Keratinocyte (primary cell): ENCODE data around the gene UNC13A. TPM values are rescaled to one million over a fixed set of nuclear protein-coding genes. Genes with fewer than 3 reads are reported as not detected.

Source experiments
- DNase-seq: peaks from one replicate; pipeline ENCODE4 v3.0.0-alpha.2; 2011; ENCODE audit warnings: low read depth, missing footprints, low spot score
- FAIRE-seq: peaks from 2 replicates; lab custom pipeline; 2011; peaks lifted over from hg19 to GRCh38; lab: Jason Lieb, UNC
- H2AFZ ChIP-seq: 2 replicates; pipeline ENCODE4 v1.6.0; 2012; ENCODE audit warnings: low read length, control low read depth, inconsistent platforms; ENCODE audit not compliant: control insufficient read depth
- H3K27ac ChIP-seq: 2 replicates; pipeline ENCODE4 v1.5.1; 2011; ENCODE audit warnings: low read length; ENCODE audit not compliant: control insufficient read depth, insufficient read depth
- H3K27me3 ChIP-seq: 3 replicates; pipeline ENCODE4 v1.6.0; 2011; ENCODE audit warnings: low read length; ENCODE audit not compliant: control insufficient read depth, insufficient read depth; ENCODE audit errors: extremely low read depth
- H3K36me3 ChIP-seq, 2 experiments: 2 replicates in 1 of 2; 3 replicates in 1 of 2; pipeline ENCODE4 v1.5.1; 2011; ENCODE audit warnings: low read length in 2 of 2, mild to moderate bottlenecking in 1 of 2; ENCODE audit not compliant: control insufficient read depth in 2 of 2, insufficient read depth in 2 of 2; ENCODE audit errors: extremely low read depth in 1 of 2
- H3K4me1 ChIP-seq: 3 replicates; pipeline ENCODE4 v1.5.1; 2011; ENCODE audit warnings: low read length; ENCODE audit not compliant: control insufficient read depth, insufficient read depth; ENCODE audit errors: extremely low read depth
- H3K4me2 ChIP-seq: 3 replicates; pipeline ENCODE4 v1.6.0; 2011; ENCODE audit warnings: low read depth, low read length; ENCODE audit not compliant: control insufficient read depth, insufficient read depth; ENCODE audit errors: extremely low read depth
- H3K4me3 ChIP-seq, 3 experiments: fragments of 200-600 bp in 1 of 3; sonication (generic) in 1 of 3; 2 replicates in 2 of 3; 3 replicates in 1 of 3; pipeline ENCODE4 v1.5.1; 2011 to 2016; ENCODE audit warnings: low read length in 3 of 3, mild to moderate bottlenecking in 3 of 3, control low read depth in 2 of 3, inconsistent platforms in 1 of 3, low read depth in 1 of 3, mixed read lengths in 1 of 3, mixed run types in 1 of 3, moderate library complexity in 1 of 3; ENCODE audit not compliant: control insufficient read depth in 2 of 3, insufficient read depth in 2 of 3; ENCODE audit errors: extremely low read depth in 1 of 3
- H3K79me2 ChIP-seq: 2 replicates; pipeline ENCODE4 v1.6.0; 2012; ENCODE audit warnings: low read length; ENCODE audit not compliant: control insufficient read depth, insufficient read depth
- H3K9ac ChIP-seq: 3 replicates; pipeline ENCODE4 v1.6.0; 2011; ENCODE audit warnings: low read length; ENCODE audit not compliant: control insufficient read depth, insufficient read depth; ENCODE audit errors: extremely low read depth
- H3K9me1 ChIP-seq: 3 replicates; pipeline ENCODE4 v1.6.0; 2011; ENCODE audit warnings: low read length; ENCODE audit not compliant: control insufficient read depth, insufficient read depth; ENCODE audit errors: extremely low read depth
- H3K9me3 ChIP-seq: 2 replicates; pipeline ENCODE4 v1.5.1; 2012; ENCODE audit warnings: low read depth, low read length; ENCODE audit not compliant: control insufficient read depth
- H4K20me1 ChIP-seq: 3 replicates; pipeline ENCODE4 v1.6.0; 2011; ENCODE audit warnings: low read length; ENCODE audit not compliant: control insufficient read depth, insufficient read depth; ENCODE audit errors: extremely low read depth
- CTCF ChIP-seq, 3 experiments: IDR thresholded peaks in 1 of 3; conservative IDR thresholded peaks in 1 of 3; optimal IDR thresholded peaks in 1 of 3; 2 replicates in 2 of 3; 3 replicates in 1 of 3; pipeline versions ENCODE3 to v1.5.1; 2011; ENCODE audit warnings: low read length in 3 of 3, mild to moderate bottlenecking in 3 of 3, moderate library complexity in 2 of 3, control low read depth in 1 of 3, inconsistent platforms in 1 of 3; ENCODE audit not compliant: insufficient read depth in 2 of 3; ENCODE audit errors: extremely low read depth in 1 of 3
- EZH2 ChIP-seq: IDR thresholded peaks from one replicate; pipeline ENCODE4 v1.6.1; 2012; ENCODE audit warnings: inconsistent platforms, mild to moderate bottlenecking, low read length, moderate library complexity
- dilution Hi-C: fragments of 300-500 bp; cut with MboI; formaldehyde crosslinking; loops from one replicate; pipeline ENCODE4 v1.7.0; 2020; ENCODE audit warnings: low sequenced_read_pairs; ENCODE audit not compliant: extremely low pct_ligation_motif_present
- polyA plus RNA-seq, 5 experiments: library from polyadenylated mRNA; depleted of rRNA in 3 of 5; stranded (reverse) in 3 of 5; stranded (forward) in 1 of 5; unstranded in 1 of 5; fragments of >200 nt; gene quantifications; 1 replicate in 1 of 5; 2 replicates in 3 of 5; 3 replicates in 1 of 5; pipeline versions ENCODE4 v1.2.1 to v1.2.3, GENCODE V29; 2011 to 2012; ENCODE audit warnings: missing spikeins in 2 of 5, low read depth in 1 of 5, low replicate concordance in 1 of 5

UNC13A gene
- polyA plus RNA-seq, 1 donor (not counting 4 experiments of a cell fraction or from before 2014, with no cell fraction given) = under 0.01 TPM

- no peaks in the 10 kb centered on the region for H3K9me3 ChIP-seq
- no peak overlapping the region for H2AFZ ChIP-seq
- no peak overlapping the region for H3K4me3 ChIP-seq
- no peaks in the 10 kb centered on the region for H3K79me2 ChIP-seq
- H3K4me2 ChIP-seq = no peak overlapping the region
- DNase-seq = no peak
- H3K9ac ChIP-seq = no peak overlapping the region
- H3K4me1 ChIP-seq = no peaks in the 10 kb centered on the region
- no peak overlapping the region for H3K27ac ChIP-seq
- H3K27me3 ChIP-seq = peaks cover 10% of the 10 kb centered on the region
- no peak for FAIRE-seq
- no peaks in the 10 kb centered on the region for H4K20me1 ChIP-seq
- dilution Hi-C loops = no loop called here
- TF ChIP-seq CTCF (optimal IDR thresholded peaks at IDR 0.05 in 1 of 3, IDR thresholded peaks at IDR 0.05 in 1 of 3, conservative IDR thresholded peaks at IDR 0.05 in 1 of 3; ENCODE audit: extremely low read depth in 1 of 3, insufficient read depth in 2 of 3, low read length in 3 of 3) (no peak), EZH2 (no peak)
- no peaks in the 10 kb centered on the region for H3K36me3 ChIP-seq
- H3K9me1 ChIP-seq = no peaks in the 10 kb centered on the region
These were observed 76.5 kb downstream of the UNC13A start for GRCh38 chr19:17611462-17612244.

DNA sequence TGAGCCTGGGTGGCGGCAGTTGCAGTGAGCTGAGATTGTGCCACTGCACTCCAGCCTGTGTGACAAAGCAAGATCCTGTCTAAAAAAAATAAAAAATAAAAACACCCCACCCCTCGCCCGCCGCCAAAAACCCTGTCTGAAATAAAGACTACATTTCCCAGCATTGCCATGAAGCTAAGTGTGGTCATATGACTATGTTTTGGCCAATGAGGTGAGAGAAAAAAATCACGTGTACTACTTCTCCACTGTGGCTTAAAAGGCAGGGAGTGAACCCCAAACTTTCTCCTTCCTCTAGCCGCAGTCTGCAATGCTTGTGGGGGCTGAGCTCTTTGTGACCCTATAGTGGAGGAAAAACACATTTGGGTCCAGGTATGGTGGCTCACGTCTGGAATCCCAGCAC, 77.8 kb downstream of the UNC13A start:
- FAIRE-seq = no peak
- TF ChIP-seq CTCF (optimal IDR thresholded peaks at IDR 0.05 in 1 of 3, IDR thresholded peaks at IDR 0.05 in 1 of 3, conservative IDR thresholded peaks at IDR 0.05 in 1 of 3; ENCODE audit: extremely low read depth in 1 of 3, insufficient read depth in 2 of 3, low read length in 3 of 3) (no peak), EZH2 (no peak)

More for the DNA sequence above, 77.8 kb downstream of the UNC13A start:
- H3K9me1 ChIP-seq = no peaks in the 10 kb centered on the region
- no peaks in the 10 kb centered on the region for H3K36me3 ChIP-seq
- no peaks in the 10 kb centered on the region for H3K4me1 ChIP-seq
- no peak for DNase-seq
- no peak overlapping the region for H2AFZ ChIP-seq
- no peak overlapping the region for H3K4me3 ChIP-seq
- no peaks in the 10 kb centered on the region for H3K9me3 ChIP-seq
- H3K27ac ChIP-seq = no peak overlapping the region
- no peaks in the 10 kb centered on the region for H4K20me1 ChIP-seq
- H3K27me3 ChIP-seq = peaks cover 4% of the 10 kb centered on the region
- no peak overlapping the region for H3K4me2 ChIP-seq
- no peak overlapping the region for H3K9ac ChIP-seq
- dilution Hi-C loops = no loop called here
- H3K79me2 ChIP-seq = no peaks in the 10 kb centered on the region
